Measurements from ENCODE around the gene N4BP2L2.
A peak's percentile ranks its signal among the peaks of the same experiment; 100 is the strongest.
"Not testable (repeated sequence)": the region's sequence is repeated elsewhere in the genome, so short reads cannot be mapped to it uniquely, and the experiment has no call there.

Gene N4BP2L2

DNA sequence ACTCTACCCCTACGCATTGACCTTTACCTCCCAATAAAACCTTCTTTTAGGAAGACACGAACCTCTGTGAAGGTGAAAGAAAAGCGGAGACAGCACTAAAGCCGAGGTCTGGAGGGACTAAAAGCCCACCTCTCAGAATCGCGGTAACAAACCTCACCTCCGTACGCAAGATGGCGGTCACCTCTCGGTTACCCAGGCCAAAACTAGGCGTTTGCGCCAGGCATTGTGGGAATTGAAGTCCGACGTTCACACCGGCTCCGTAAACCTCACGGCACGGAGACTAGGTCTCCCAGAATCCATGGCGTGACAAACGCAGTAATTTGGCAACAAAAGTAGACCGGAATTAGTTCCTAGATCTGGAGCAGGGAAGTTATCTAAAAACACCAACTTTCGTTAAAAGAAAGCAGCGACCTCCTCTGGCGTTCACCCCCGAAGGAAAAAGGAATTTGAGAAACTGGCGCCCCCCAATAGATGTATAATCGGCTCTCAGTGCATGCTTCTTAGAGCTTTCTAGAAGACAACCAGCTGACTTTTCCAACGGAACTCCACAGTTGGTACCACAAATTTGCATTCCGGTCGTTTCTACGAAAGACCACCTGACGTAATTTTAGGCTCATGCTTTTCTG lies at the start of gene N4BP2L2:
Gene N4BP2L2 (minus strand): TSS at position 175 of the 626 bp plus-strand sequence. CDS start 1,768 bp downstream, outside the sequence.
- peak; percentile 61 to 97 (median 92) for DNase-seq

DNA sequence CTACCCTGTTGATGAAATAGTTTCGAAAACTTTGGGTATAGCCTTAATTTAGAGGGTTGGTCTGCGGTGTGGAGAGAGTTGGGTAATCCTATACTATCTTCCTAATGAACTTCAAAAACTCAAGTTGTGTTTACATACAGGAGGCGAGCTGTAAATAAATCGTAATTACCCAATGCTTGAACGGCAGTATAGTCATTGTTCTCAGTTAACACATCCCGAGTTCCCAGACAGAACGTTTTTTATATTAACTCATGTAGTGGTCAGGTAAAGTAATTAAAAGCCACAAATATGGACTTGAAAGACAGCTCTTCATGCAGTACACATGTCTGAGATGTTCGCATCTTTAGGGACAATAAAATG lies 49.2 kb upstream of the N4BP2L2 start:
- DNase-seq: no peak

DNA sequence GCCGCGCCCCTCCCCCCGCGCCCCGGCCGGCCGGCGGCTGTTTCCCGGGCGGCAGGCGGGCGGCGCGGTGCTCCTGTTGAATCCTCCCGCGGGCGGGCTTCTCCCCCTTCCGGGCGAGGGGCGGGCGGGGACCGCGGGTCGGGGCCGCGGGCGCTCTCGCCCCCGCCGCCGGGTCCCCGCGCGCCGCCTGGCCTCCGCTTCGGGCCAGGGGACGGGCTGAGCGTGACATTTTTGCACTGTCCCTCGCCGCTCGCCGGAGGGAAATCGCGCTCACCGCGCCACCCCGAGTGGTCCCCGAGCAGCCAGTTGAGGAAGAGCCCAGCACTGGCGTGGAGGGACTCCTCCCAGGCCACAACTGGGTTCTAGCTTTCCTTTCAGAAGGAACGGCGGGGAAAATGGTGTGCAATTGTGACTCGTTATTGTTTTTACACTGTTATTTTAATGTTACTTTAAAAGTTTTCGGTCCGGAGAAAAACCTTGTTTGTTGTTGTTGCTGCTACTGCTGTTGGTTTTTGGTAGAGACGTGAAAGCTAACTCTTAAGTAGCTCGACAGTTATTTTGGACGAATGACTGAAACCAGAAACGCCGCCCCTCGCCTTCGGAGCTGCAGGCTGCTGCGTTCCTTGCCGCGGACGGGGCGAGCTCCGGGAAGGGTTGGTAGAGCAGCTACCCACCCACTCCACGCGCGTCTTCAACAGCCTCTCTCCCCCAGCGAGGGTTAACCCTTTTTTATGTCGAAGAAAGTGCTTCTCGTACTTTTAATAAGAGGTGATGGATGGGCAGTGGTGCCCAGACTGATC lies 48.6 kb upstream of the N4BP2L2 start:
- peak in 54 of 56 donors; percentile 4 to 86 (median 52) for DNase-seq

DNA sequence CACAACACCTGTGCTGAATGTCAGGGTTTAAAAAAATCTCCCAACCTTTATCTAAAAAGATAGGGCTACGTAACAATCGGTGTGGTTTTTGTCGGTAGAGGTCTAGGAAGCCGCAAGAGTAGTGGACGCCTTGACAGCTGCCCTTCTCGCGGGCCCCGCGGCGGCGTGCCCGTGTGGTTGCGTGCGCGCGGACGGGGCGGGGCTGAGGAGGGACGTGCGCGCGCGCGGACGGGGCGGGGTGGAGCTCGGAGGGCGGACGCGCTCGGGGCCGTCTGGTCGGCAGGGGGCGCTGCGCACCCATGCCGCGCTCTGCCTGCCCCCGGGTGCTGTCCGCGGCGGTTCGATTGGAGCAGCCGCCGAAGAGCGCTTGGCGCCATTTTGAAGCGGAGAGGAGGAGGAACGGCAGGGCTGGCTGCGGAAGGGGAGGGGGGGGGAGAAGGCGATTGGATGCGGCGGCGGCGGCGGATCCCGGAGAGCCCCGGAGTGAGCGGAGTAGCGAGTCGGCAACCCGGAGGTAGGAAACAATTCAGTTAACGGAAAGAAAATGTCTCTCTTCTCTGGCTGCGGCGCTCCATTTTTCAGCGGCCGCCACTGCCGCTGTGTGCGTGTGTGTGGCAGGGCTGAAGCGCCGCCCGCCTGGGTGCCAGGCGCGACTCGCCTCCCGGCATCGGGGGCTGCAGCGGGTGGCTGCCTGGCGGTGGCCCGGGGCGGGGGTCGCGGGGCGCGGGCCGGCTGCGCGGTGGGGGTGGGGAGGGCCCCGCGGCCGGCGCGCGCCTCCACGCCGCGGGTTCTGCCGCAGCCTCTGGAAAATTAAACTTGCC lies 47.7 kb upstream of the N4BP2L2 start, which contains the start of gene PDS5B:
Gene PDS5B (plus strand): TSS at position 373 of the 821 bp plus-strand sequence. CDS start 62,321 bp downstream, outside the sequence.
- peak; percentile 41 to 97 (median 91) for DNase-seq

DNA sequence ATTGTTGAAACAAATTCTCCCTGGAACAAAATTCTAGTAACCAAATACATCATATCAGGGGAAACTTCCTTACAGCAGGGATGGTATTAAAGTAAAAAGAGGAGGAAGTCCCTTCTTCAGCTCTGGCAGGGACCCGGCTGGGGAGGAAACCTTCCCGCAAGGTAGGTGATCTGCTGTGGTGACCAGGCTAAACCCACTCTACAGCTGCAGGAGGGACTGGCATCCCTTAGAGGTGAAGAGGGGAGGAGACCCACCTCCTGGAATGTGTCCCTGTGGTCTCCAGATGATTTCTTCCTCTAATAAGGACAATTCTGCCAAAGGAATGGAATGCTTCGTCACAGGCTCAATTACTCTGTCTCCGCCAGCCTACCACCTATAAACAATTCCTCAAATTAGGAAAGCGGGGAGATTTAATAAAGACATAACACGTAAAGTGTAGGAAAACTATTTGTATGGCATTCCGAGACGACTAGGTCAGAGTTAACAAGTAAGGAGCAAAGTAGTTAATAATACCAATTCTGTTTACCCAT lies 47.0 kb upstream of the N4BP2L2 start:
- peak in 12 of 56 donors; percentile 1 to 30 (median 6) for DNase-seq

DNA sequence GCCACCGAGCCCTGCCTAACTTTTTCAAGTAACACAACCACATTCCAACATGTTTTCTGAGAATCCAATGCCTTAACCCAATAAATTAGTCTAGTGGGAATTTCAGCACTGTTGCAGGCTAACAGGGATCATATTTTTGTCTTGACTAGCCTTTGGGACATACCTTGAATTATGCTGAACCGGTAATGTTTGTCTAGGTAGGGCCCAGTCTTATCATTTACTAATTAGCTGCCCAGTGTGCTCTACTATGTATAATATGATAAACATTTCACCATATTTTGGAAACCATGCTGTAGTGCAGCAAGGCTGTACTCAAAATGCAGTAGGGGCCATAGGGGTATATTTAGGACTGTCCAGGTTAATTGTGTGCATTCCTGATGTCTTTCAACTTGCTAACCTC lies 44.4 kb upstream of the N4BP2L2 start:
- DNase-seq: no peak

DNA sequence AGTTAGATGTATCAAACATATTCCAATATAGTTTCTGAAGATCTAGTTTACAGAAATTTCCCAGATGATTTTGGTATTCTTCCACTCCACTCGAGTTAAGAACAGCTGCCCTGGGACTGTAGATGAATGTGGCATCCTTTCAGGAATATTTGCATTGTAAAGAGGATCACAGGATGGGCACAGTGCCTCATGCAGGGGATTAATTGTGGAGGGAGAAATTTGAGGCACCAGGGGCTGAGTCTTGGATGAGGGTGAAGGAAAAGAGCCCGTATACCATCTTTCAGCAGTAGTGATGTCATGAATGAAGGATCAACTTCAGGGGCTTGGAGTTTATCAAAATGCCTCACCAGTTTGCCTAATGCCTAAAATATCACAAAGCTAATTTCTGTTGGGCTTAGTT lies 43.7 kb upstream of the N4BP2L2 start:
- no peak for DNase-seq

DNA sequence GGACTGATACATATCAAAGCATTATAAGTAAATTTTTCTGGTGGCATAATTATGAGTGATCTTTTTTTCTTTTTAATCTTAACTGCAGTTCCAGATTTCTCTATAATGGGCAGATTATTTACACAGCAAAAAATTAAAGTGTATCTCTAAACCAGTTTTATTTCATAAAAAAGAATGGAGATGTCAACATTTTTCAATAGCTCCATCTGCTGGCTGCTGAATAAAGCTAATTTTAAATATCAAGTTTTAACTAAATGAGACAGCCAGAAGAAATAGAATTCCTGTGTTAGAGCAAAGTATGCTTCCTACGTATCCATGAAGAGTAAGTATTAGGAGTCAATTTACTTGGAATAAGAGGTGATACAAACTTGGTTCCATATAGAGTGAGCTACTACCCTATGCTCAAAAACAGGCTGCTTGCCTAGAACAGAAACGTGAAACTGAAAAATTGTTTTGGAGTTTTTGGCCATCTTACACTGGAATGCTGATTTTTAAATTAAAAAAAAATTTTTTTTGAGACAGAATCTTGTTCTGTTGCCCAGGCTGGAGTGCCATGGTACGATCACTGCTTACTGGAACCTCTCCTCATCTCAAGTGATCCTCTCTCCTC lies 42.7 kb upstream of the N4BP2L2 start:
- DNase-seq: no peak

DNA sequence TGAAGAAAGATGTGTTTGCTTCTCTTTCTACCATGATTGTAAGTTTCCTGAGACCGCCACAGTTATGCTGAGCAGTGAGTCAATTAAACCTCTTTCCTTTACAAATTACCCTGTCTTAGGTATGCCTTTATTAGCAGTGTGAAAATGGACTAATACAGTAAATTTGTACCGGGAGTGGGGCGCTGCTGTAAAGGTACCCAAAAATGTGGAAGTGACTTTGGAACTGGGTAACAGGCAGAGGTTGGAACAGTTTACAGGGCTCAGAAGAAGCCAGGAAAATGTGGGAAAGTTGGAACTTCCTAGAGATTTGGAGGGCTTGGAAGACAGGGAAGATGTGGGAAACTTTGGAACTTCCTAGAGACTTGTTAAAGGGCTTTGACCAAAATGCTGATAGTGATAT lies 38.4 kb upstream of the N4BP2L2 start:
- DNase-seq: no peak

DNA sequence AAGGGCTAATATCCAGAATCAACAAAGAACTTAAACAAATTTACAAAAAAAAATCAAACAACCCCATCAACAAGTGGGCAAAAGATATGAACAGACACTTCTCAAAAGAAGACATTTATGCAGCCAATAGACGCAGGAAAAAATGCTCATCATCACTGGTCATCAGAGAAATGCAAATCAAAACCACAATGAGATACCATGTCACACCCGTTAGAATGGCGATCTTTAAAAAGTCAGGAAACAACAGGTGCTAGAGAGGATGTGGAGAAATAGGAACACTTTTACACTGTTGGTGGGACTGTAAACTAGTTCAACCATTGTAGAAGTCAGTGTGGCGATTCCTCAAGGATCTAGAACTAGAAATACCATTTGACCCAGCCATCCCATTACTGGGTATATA lies 37.1 kb upstream of the N4BP2L2 start:
- not testable (repeated sequence) for DNase-seq

DNA sequence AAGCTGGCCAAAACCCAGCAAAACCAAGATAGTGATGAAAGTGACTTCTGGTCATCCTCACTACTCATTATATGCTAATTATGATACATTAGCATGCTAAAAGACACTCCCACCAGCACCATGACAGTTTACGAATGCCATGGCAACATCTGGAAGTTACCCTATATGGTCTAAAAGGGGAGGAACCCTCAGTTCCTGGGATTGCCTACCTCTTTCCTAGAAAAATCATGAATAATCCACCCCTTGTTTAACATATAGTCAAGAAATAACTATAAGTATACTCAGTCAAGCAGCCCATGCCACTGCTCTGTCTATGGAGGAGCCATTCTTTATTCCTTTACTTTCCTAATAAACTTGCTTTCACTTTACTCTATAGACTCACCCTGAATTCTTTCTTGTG lies 22.2 kb upstream of the N4BP2L2 start:
- not testable (repeated sequence) for DNase-seq

DNA sequence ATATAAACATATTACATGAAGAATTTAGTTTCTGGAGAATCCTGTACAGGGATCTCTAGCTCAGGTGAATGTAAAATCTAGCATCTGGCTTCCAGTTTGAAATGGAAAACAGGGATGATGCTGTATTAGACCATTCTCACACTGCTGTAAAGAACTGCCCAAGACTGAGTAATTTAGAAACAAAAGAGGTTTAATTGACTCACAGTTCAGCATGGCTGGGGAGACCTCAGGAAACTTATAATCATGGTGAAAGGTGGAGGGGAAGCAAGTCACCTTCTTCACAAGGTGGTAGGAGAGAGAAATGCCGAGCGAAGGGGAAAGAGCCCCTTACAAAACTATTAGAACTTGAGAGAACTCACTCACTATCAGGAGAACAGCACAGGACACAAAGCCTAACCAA lies 17.0 kb upstream of the N4BP2L2 start:
- DNase-seq: no peak

DNA sequence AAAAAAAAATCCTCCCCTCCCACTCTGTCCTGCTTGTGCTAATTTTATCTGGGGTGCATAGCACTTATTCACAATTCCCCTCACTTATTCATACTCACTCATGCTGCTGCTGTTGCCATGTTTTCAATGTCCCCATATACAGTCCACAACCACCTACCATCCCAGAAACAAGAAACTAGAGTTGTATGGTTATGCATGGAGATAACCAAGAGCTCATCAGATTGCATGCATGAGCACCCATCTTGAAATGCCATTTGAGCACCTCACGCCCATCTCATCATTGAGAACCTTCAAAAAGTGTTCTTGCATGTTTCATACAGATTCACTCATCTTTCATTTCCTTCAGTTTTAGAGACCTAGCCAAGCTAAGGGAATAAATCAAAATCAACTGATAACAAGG lies 15.1 kb upstream of the N4BP2L2 start:
- no peak for DNase-seq

DNA sequence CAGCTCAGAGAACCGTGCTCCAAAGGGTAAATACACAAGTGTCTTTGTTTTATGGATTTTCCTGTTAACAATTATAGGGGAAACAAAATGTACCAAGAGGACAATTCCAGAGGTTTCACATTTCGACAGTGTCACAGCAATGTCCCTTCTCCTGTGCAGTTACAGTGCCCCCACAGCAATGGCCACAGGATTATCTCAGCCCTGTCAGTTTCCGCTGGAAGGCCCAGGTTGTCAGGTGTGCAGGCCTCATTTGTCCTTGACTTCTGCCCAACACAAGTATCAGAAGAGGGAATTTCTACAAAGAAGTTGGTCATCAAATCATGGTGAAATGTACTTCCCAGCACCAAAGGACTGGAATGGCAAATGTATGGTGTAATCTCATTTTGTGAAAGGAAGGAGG lies 11.2 kb upstream of the N4BP2L2 start:
- DNase-seq: no peak

DNA sequence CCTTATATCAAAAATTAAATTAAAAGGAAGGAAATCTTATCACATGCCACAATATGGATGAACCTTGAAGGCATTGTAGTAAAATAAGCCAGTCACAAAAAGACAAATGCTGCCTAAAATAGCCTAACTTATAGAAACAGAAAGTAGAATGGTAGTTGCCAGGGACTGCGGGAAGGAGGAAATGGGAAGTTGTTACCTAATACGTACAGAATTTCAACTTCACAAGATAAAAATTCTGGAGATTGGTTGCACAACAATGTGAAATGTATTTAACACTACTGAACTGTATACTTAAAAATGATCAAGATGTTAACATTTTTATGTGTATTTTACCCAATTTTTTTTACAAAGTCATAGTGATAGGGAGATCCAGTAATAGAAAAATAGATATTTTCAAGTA lies 10.2 kb upstream of the N4BP2L2 start:
- no peak for DNase-seq

DNA sequence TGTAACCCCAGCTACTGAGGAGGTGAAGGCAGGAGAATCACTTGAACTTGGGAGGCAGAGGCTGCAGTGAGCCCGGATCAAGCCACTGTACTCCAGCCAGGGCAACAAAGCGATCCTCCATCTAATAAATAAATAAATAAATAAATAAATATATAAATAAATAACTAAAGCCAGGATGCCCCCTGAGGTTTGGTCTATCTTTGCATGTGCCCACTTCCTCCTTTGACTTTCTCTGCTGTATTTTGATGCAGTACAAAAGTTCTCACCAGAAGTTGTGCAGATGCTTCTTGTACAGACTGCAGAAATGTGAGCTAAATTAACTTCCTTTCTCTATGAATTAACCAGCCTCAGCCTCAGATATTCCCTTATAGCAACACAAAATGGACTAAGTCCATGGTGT lies 6.5 kb upstream of the N4BP2L2 start:
- DNase-seq: no peak

DNA sequence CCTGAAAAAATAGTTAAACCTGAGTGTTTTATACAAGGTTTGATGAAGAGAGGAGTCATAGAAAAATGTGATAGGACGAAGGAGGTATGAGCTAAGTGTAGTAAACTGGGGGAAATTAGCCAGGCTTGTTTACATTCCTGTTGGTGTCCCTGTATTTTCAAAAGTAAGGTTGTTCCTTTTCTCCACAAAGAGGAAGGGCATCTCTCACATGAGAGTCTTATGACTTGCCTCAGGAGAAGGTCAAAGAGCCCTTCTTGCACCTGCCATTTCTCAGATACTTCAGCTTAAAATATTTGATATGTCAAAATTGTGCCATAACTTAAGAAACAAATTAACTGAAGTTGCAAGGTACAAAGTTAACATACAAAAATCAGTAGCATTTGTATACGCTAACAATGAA lies 3.6 kb upstream of the N4BP2L2 start:
- DNase-seq: no peak

DNA sequence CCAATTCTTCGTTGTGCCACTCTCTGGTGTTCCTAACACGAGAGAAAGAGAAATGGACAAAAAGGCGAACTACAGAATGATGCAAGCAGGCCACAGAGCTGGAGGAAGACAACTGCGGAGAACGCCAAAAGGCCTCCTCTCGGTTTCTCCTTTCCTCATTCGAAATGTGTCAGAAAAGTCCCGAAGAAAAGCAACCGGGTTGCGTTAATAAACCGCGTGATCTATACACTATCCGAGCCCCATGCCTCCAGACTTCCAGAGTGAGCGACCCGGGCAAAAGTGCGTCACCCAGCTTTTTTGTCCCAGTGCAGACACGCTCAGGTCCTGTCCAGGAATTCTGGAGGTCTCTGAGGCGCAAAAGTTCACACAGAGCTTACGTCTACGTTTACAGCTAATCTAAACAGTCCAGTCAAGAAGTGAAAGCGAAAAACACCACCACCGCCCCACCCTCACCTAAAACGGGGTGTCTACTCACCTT lies 413 bp downstream of the N4BP2L2 start:
- peak in 28 of 56 donors; percentile 6 to 78 (median 46) for DNase-seq

DNA sequence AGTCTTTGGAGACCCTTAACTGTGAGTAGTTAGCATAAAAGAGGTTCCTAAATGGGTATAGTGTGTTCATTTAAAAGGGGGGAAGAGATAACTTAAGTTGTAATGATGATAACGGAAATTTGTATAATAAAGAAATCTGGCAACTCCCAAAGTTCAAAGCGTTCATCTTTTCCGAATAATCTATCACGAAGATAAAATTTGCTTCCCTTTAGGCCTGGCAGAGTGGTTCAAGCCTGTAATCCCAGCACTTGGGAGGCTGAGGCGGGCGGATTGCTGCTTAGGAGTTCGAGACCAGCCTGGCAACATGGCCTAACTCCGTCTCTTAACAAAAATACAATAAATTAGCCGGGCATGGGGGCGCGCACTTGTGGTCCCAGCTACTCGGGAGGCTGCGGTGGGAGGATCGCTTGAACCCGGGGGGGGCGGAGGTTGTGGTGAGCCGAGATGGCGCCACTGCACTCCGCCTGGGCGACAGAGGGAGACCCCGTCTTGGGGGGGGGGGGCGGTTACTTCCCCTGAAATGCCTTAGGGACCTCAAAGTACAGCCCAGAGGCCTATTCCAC lies 934 bp downstream of the N4BP2L2 start:
- DNase-seq: peak in 23 of 56 donors; percentile 6 to 61 (median 25)

DNA sequence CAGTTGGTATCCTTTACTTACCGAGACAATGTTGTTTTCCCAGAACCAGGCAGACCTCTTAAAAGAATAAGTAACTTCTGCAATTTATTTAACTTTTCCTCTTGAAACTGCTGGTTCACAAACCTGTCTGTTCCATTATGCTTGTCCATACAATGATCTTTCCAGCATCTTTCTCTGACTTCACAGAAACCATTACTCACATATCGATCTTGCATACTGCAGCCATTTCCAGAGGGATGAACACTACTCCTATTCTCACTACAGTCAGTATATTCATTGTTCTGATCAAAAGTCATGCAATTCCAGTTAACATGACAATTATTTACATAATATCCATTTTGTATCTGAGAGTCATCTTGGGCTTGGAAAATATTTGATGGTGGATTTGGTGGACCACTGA lies 2.8 kb downstream of the N4BP2L2 start:
- no peak for DNase-seq

DNA sequence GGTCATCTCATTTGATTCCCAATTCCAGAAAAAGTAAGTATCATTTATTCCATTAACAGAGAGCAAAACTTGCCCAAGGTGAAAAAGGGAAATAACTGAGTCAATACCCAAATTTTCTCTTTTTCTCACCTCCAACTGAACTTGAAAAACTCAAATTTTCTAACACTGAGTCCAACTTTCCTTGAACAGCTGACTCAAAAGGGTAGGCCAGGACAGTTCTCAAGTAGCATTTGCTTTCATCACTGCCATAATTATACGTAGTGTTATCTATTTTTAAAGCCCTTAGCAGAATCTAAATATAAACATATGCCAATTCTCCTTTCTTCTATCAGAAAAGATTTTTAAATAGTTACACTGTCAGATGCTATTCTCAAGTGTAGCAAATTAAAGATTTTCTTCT lies 3.5 kb downstream of the N4BP2L2 start:
- DNase-seq: no peak
